B cell (primary cell): ENCODE data around the gene OR10H1. TPM values are rescaled to one million over a fixed set of nuclear protein-coding genes. Genes with fewer than 3 reads are reported as not detected.
"Not testable (repeated sequence)": the region's sequence is repeated elsewhere in the genome, so short reads cannot be mapped to it uniquely, and the experiment has no call there.

Experiments
- ATAC-seq: fragments of 200-7000 bp; cut with Tn5 transposase; one replicate; pipeline ENCODE4 v1.10.0; 2021; ENCODE audit warnings: low read depth, mild to moderate bottlenecking, moderate number of reproducible peaks, moderate library complexity
- CTCF ChIA-PET: fragments of 350-600 bp; sonication (Branson Sonifier 250); formaldehyde crosslinking; loops from one replicate; lab custom pipeline; 2021; ENCODE audit warnings: antibody characterized with exemption, inconsistent platforms; lab: Charles Lee
- POLR2A ChIA-PET: fragments of 350-600 bp; sonication (Branson Sonifier 250); formaldehyde crosslinking; loops from one replicate; lab custom pipeline; 2021; ENCODE audit warnings: antibody characterized with exemption; lab: Charles Lee
- DNase-seq: peaks from one replicate; pipeline ENCODE4 v3.0.0; 2013
- H2AFZ ChIP-seq: 2 replicates; pipeline ENCODE4 v1.6.1; 2012; ENCODE audit warnings: mild to moderate bottlenecking, low read depth, low read length; ENCODE audit not compliant: insufficient read depth, poor library complexity, severe bottlenecking
- H3K27ac ChIP-seq, 2 donors: 1 replicate in 1 of 2; 2 replicates in 1 of 2; pipeline ENCODE4 v1.5.1; 2012 to 2013; ENCODE audit warnings: low read length in 2 of 2, mild to moderate bottlenecking in 2 of 2, moderate library complexity in 1 of 2
- H3K27me3 ChIP-seq, 4 experiments: fragments of 200-600 bp in 1 of 4; sonication (generic) in 1 of 4; replicated peaks in 1 of 4; 1 replicate in 2 of 4; 2 replicates in 2 of 4; pipeline versions ENCODE4 v1.6.1 to v1.7.0; 2013 to 2016; ENCODE audit warnings: low read length in 3 of 4, mild to moderate bottlenecking in 2 of 4, mixed read lengths in 1 of 4, moderate library complexity in 1 of 4; ENCODE audit not compliant: insufficient read depth in 4 of 4, control insufficient read depth in 3 of 4; ENCODE audit errors: control extremely low read depth in 1 of 4
- H3K36me3 ChIP-seq, 2 experiments: replicated peaks in 1 of 2; 1 replicate in 1 of 2; 2 replicates in 1 of 2; pipeline versions ENCODE4 v1.6.1 to v1.7.1; 2013; ENCODE audit warnings: low read length in 1 of 2; ENCODE audit not compliant: insufficient read depth in 2 of 2, control insufficient read depth in 1 of 2; ENCODE audit errors: control extremely low read depth in 1 of 2, extremely low read depth in 1 of 2
- H3K4me1 ChIP-seq, 2 donors: fragments of 200-600 bp in 1 of 2; sonication (generic) in 1 of 2; 1 replicate in 1 of 2; 2 replicates in 1 of 2; pipeline versions ENCODE4 v1.5.1 to v1.6.1; 2013 to 2017; ENCODE audit warnings: low read length in 2 of 2; ENCODE audit not compliant: control insufficient read depth in 2 of 2, insufficient read depth in 2 of 2
- H3K4me2 ChIP-seq: replicated peaks from 2 replicates; pipeline ENCODE3; 2012; ENCODE audit warnings: mild to moderate bottlenecking, low read depth, low read length; ENCODE audit not compliant: poor library complexity, severe bottlenecking
- H3K4me3 ChIP-seq, 5 experiments: fragments of 200-600 bp in 1 of 5; sonication (generic) in 1 of 5; 1 replicate in 3 of 5; 2 replicates in 2 of 5; pipeline versions ENCODE4 v1.5.1 to v1.7.0; 2011 to 2016; ENCODE audit warnings: low read length in 4 of 5, mild to moderate bottlenecking in 4 of 5, low read depth in 2 of 5, control low read depth in 1 of 5, moderate library complexity in 1 of 5; ENCODE audit not compliant: insufficient read depth in 1 of 5; ENCODE audit errors: control extremely low read depth in 1 of 5, extremely low read depth in 1 of 5
- H3K79me2 ChIP-seq: fragments of 200-600 bp; sonication (generic); one replicate; pipeline ENCODE4 v1.6.0; 2016; ENCODE audit warnings: low read length; ENCODE audit not compliant: control insufficient read depth, insufficient read depth
- H3K9ac ChIP-seq: fragments of 200-600 bp; sonication (generic); 2 replicates; pipeline ENCODE4 v1.6.1; 2017; ENCODE audit warnings: mild to moderate bottlenecking, low read length, moderate library complexity
- H3K9me3 ChIP-seq, 3 donors: one replicate each; pipeline versions ENCODE4 v1.6.1 to v1.7.1; 2013; ENCODE audit warnings: low read length in 2 of 3; ENCODE audit not compliant: control insufficient read depth in 2 of 3, insufficient read depth in 1 of 3; ENCODE audit errors: control extremely low read depth in 1 of 3
- H4K20me1 ChIP-seq: 2 replicates; pipeline ENCODE4 v1.6.0; 2012; ENCODE audit warnings: mild to moderate bottlenecking, low read length; ENCODE audit not compliant: insufficient read depth, control insufficient read depth, poor library complexity, severe bottlenecking
- H3K27ac Mint-ChIP-seq: one replicate; pipeline ENCODE4 v1.8.0; 2021; ENCODE audit warnings: mixed read lengths
- H3K27me3 Mint-ChIP-seq: one replicate; pipeline ENCODE4 v1.8.0; 2021; ENCODE audit warnings: mixed read lengths
- H3K4me1 Mint-ChIP-seq: one replicate; pipeline ENCODE4 v1.8.0; 2021; ENCODE audit warnings: mixed read lengths
- H3K4me3 Mint-ChIP-seq: one replicate; pipeline ENCODE4 v1.8.0; 2021; ENCODE audit warnings: mixed read lengths
- H3K9me3 Mint-ChIP-seq: one replicate; pipeline ENCODE4 v1.8.0; 2022; ENCODE audit warnings: mixed read lengths; ENCODE audit not compliant: insufficient read depth
- CTCF ChIP-seq: fragments of 200-600 bp; IDR thresholded peaks from one replicate; pipeline ENCODE4 v1.8.0; 2022; ENCODE audit warnings: antibody characterized with exemption, mild to moderate bottlenecking
- EZH2 ChIP-seq: IDR thresholded peaks from 2 replicates; pipeline ENCODE4 v1.6.1; 2012; ENCODE audit warnings: borderline replicate concordance, low read depth, mild to moderate bottlenecking, moderate library complexity, low read length; ENCODE audit not compliant: insufficient read depth, poor library complexity, severe bottlenecking
- WGBS: methylation state at CpG from one replicate; pipeline ENCODE4 v1.1.5; 2013; ENCODE audit warnings: missing lambda C conversion rate; ENCODE audit not compliant: insufficient coverage; 5-methylcytosine and 5-hydroxymethylcytosine counted together
- intact Hi-C: fragments of 100-400 bp; cut with micrococcal nuclease; formaldehyde crosslinking; loops from one replicate; pipeline ENCODE4 v1.10.0; 2022
- polyA plus RNA-seq: library from polyadenylated mRNA; depleted of rRNA; stranded (reverse); fragments of >200 nt; gene quantifications from 2 replicates; pipeline ENCODE4 v1.2.3, GENCODE V29; 2012
- total RNA-seq, 2 donors: library from RNA; stranded (reverse); fragments of 120-200 nt in 1 of 2; gene quantifications; 1 replicate in 1 of 2; 2 replicates in 1 of 2; pipeline versions ENCODE4 v1.2.3 to v1.2.4, GENCODE V29; 2013 to 2022

The OR10H1 gene
- total and polyA plus RNA-seq, 2 donors (not counting 1 experiment from before 2014, with no cell fraction given), result 0.10 TPM; not detected in 1

GRCh38 chr19:15836330-15837220 lies 21.1 kb upstream of the OR10H1 start:
- H3K27ac ChIP-seq, result peak overlapping the region; percentile 96 to 99
- peak overlapping the region; percentile 94 for H2AFZ ChIP-seq
- TF ChIP-seq CTCF (no peak), EZH2 (no peak)
- ATAC-seq (peak; percentile 96), DNase-seq (peak; percentile 95)
- CTCF ChIA-PET, result interaction anchor here (0.8 kb wide), 2 partner anchors 207 to 315 kb away, joined by 3 read pairs; no protein-coding TSS in a partner anchor
- H3K9ac ChIP-seq, result peak overlapping the region; percentile 93
- Mint-ChIP-seq H3K27ac (peak overlapping the region; percentile 98), H3K27me3 (no peaks in the 10 kb centered on the region), H3K4me1 (peaks cover 12% of the 10 kb centered on the region), H3K4me3 (peak overlapping the region; percentile 93), H3K9me3 (no peaks in the 10 kb centered on the region)
- no peaks in the 10 kb centered on the region for H3K9me3 ChIP-seq
- peaks cover 7 to 8% of the 10 kb centered on the region in 2 donors for H3K4me1 ChIP-seq
- H3K79me2 ChIP-seq, result no peaks in the 10 kb centered on the region
- H3K36me3 ChIP-seq, result no peaks in the 10 kb centered on the region
- H3K4me3 ChIP-seq, result peak overlapping the region; percentile 83 to 98 (median 90)
- POLR2A ChIA-PET, result interaction anchor here (0.6 to 1.0 kb wide), 2 partner anchors 305 to 384 kb away, joined by 3 read pairs; no protein-coding TSS in a partner anchor
- peak overlapping the region; percentile 86 for H3K4me2 ChIP-seq
- intact Hi-C loops, result loop anchor here (2.0 kb wide), 2 partner anchors 274 to 282 kb away; partner anchors contain the start of gene RAB8A
- H4K20me1 ChIP-seq, result no peaks in the 10 kb centered on the region
- no peaks in the 10 kb centered on the region for H3K27me3 ChIP-seq
- under 1% methylated on average over 56 of the region's 65 CpGs for WGBS

GRCh38 chr19:15835565-15836329 lies 20.3 kb upstream of the OR10H1 start:
- CTCF ChIA-PET, ATAC-seq: not testable (repeated sequence)
- H3K4me1 Mint-ChIP-seq, result peaks cover 12% of the 10 kb centered on the region

GRCh38 chr19:15834232-15834631 lies 18.8 kb upstream of the OR10H1 start:
- CTCF ChIA-PET, H3K9me3 ChIP-seq, H3K79me2 ChIP-seq, H3K4me1 ChIP-seq, H3K27me3 ChIP-seq, DNase-seq, H4K20me1 ChIP-seq, H3K4me2 ChIP-seq, H3K9me3 Mint-ChIP-seq, H3K27ac ChIP-seq, H3K4me3 Mint-ChIP-seq, H3K4me3 ChIP-seq, H3K9ac ChIP-seq, ATAC-seq, intact Hi-C loops, H3K27ac Mint-ChIP-seq, H2AFZ ChIP-seq, POLR2A ChIA-PET, H3K36me3 ChIP-seq: not testable (repeated sequence)
- H3K27me3 Mint-ChIP-seq, result peaks cover 12% of the 10 kb centered on the region
- WGBS, result 92% methylated on average over 3 of the region's 3 CpGs
- H3K4me1 Mint-ChIP-seq, result peaks cover 12% of the 10 kb centered on the region

More at GRCh38 chr19:15835565-15836329, 20.3 kb upstream of the OR10H1 start:
- intact Hi-C loops, result loop anchor here (2.0 kb wide), 2 partner anchors 275 to 283 kb away; partner anchors contain the start of gene RAB8A
- H3K9me3 ChIP-seq, H3K9me3 Mint-ChIP-seq, H3K27me3 Mint-ChIP-seq, POLR2A ChIA-PET, H3K4me1 ChIP-seq, H3K27me3 ChIP-seq, H3K79me2 ChIP-seq, H4K20me1 ChIP-seq, H3K36me3 ChIP-seq, DNase-seq: not testable (repeated sequence)
- Histone ChIP-seq H3K9ac (peak overlapping the region; percentile 93), H3K4me2 (peak overlapping the region; percentile 86), H3K4me3 (peak overlapping the region; percentile 73 to 98 (median 90)), H3K27ac (peak overlapping the region; percentile 96 to 99), H2AFZ (peak overlapping the region; percentile 94)
- H3K27ac Mint-ChIP-seq, result peak overlapping the region; percentile 98
- H3K4me3 Mint-ChIP-seq, result peak overlapping the region; percentile 93
- 34% methylated on average over 11 of the region's 11 CpGs for WGBS
